DND-41 (cell line): ENCODE measurements around the gene SHCBP1.
"Not testable (repeated sequence)": the region's sequence is repeated elsewhere in the genome, so short reads cannot be mapped to it uniquely, and the experiment has no call there.

Source experiments
- CTCF ChIP-seq: IDR thresholded peaks from 2 replicates; pipeline ENCODE4 v1.5.1; 2012; ENCODE audit warnings: borderline replicate concordance, low read length, moderate library complexity, mild to moderate bottlenecking; ENCODE audit not compliant: poor library complexity, severe bottlenecking; ENCODE audit errors: extremely low read depth
- EZH2 ChIP-seq: IDR thresholded peaks from 3 replicates; pipeline ENCODE4 v1.6.1; 2012; ENCODE audit warnings: borderline replicate concordance, low read depth, mild to moderate bottlenecking, moderate library complexity, low read length, inconsistent platforms; ENCODE audit not compliant: severe bottlenecking

GRCh38 chr16:46626681-46627080, 5.5 kb upstream of the SHCBP1 start:
- not testable (repeated sequence) for TF ChIP-seq EZH2, CTCF
